Activated naive CD8-positive, alpha-beta T cell (primary cell): ENCODE measurements around the gene KCNMB2.

Source experiments
- H3K27ac Mint-ChIP-seq: one replicate; pipeline ENCODE4 v1.8.0; 2021; ENCODE audit warnings: mixed read lengths
- H3K27me3 Mint-ChIP-seq: one replicate; pipeline ENCODE4 v1.8.0; 2021; ENCODE audit warnings: mixed read lengths
- H3K36me3 Mint-ChIP-seq: one replicate; pipeline ENCODE4 v1.8.0; 2021; ENCODE audit warnings: mixed read lengths
- H3K4me1 Mint-ChIP-seq: one replicate; pipeline ENCODE4 v1.8.0; 2021; ENCODE audit warnings: low read depth, mixed read lengths
- H3K4me3 Mint-ChIP-seq: one replicate; pipeline ENCODE4 v1.8.0; 2021; ENCODE audit warnings: mild to moderate bottlenecking, mixed read lengths
- H3K9me3 Mint-ChIP-seq: one replicate; pipeline ENCODE4 v1.8.0; 2021; ENCODE audit warnings: low read depth, mixed read lengths

The KCNMB2 gene

DNA sequence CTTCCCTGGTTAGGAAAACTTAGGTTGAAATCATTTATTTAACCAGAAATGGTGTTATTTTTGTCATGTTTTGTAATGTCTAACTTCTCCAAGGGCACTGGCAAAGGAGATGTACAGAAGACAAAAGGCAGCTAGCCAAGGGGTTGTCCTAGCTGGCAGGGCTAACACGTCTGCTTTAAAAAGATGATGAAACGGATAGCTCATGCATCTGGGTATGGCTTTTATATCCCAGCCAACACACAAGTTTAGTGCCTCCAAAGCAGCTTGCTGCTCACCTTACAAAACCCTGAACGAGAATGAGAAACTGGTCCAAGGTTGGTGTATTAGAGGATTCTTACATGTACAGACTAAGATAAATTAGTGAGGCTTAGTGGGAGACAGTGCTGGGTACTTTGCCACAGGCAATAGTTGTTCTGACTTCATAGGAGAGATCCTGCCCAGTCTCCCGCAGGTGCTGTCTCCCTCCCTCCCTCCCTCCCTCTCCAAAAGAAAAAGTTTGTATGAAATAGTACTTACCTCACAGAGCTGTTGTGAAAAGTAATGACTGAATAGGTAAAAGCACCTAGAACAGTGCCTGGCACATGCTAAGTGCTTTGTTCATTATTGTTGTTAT, 47.8 kb downstream of the KCNMB2 start:
- H3K36me3 Mint-ChIP-seq, result no peaks in the 10 kb centered on the region
- H3K27ac Mint-ChIP-seq, result no peak overlapping the region
- peaks cover under 1% of the 10 kb centered on the region for H3K9me3 Mint-ChIP-seq
- H3K4me3 Mint-ChIP-seq, result no peak overlapping the region
- H3K4me1 Mint-ChIP-seq, result no peaks in the 10 kb centered on the region
- H3K27me3 Mint-ChIP-seq, result no peaks in the 10 kb centered on the region

DNA sequence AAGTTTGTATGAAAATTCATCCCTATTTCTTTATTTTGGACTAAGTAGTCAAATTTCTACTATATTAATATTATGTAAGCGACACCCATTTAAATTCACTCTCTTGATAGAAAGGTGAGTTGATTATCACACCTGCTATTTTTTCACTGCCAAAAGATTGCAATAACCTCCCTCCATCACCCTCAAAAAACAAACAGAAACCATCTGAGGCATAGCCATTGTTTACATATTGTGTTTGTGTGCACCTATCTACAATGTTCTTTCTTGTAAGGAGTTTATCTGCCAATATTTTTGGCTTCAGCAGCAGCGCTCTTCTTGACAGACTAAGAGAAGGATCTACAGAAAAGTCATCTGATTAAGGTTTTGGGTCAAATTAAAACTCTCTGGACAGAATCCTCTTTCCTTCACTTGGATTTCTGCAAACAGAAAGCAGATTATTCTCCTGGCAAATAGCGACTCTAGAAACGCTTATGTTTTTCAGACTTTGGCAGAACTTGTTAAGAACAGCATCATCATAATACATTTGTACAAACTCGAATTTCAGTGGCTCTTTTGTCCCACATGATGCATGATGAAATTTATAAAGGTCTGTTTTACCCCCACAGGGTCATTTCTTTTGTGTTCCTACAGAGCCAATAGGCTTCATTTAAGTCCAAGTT, 48.6 kb downstream of the KCNMB2 start:
- H3K4me1 Mint-ChIP-seq, result no peaks in the 10 kb centered on the region
- no peaks in the 10 kb centered on the region for H3K36me3 Mint-ChIP-seq
- no peak overlapping the region for H3K4me3 Mint-ChIP-seq
- H3K27me3 Mint-ChIP-seq, result no peaks in the 10 kb centered on the region
- no peak overlapping the region for H3K27ac Mint-ChIP-seq
- H3K9me3 Mint-ChIP-seq, result no peaks in the 10 kb centered on the region

- Mint-ChIP-seq H3K9me3 (no peaks in the 10 kb centered on the region), H3K27me3 (no peaks in the 10 kb centered on the region), H3K4me1 (no peaks in the 10 kb centered on the region), H3K36me3 (no peaks in the 10 kb centered on the region), H3K4me3 (no peak overlapping the region), H3K27ac (no peak overlapping the region)
Observed at GRCh38 chr3:178585454-178585853, 49.2 kb downstream of the KCNMB2 start.

DNA sequence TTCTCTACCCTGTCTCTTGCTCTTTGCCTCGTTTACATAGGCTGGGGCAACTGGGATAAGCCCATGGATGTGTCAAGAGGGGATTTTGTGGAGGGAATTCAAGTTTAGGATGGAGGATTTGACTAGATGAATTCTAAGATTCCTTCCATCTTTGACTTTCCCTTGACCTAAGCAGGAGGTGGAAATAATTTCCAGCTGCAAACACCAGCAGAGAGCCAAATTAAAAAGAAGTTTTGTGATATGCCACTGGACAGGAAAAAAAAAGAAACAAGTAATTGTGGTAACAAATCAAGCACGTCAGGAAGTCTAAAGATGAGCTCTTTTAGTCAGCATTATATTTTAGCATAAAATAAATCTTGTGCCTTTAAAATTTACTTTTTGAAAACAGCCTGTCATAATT, 49.8 kb downstream of the KCNMB2 start:
- no peaks in the 10 kb centered on the region for H3K9me3 Mint-ChIP-seq
- peaks cover 4% of the 10 kb centered on the region for H3K27me3 Mint-ChIP-seq
- no peaks in the 10 kb centered on the region for H3K36me3 Mint-ChIP-seq
- H3K27ac Mint-ChIP-seq, result no peak overlapping the region
- H3K4me1 Mint-ChIP-seq, result no peaks in the 10 kb centered on the region
- no peak overlapping the region for H3K4me3 Mint-ChIP-seq

- H3K27ac Mint-ChIP-seq, result no peak overlapping the region
- H3K27me3 Mint-ChIP-seq, result peaks cover 4% of the 10 kb centered on the region
- no peaks in the 10 kb centered on the region for H3K4me1 Mint-ChIP-seq
- no peaks in the 10 kb centered on the region for H3K36me3 Mint-ChIP-seq
- H3K4me3 Mint-ChIP-seq, result no peak overlapping the region
- no peaks in the 10 kb centered on the region for H3K9me3 Mint-ChIP-seq
Observed at GRCh38 chr3:178588628-178589027, 52.4 kb downstream of the KCNMB2 start.

- Mint-ChIP-seq H3K27me3 (peaks cover 11% of the 10 kb centered on the region), H3K27ac (no peak overlapping the region), H3K4me1 (no peaks in the 10 kb centered on the region), H3K4me3 (no peak overlapping the region), H3K9me3 (no peaks in the 10 kb centered on the region), H3K36me3 (no peaks in the 10 kb centered on the region)
Observed at GRCh38 chr3:178593786-178594185, 57.5 kb downstream of the KCNMB2 start.

GRCh38 chr3:178597371-178597770, 61.1 kb downstream of the KCNMB2 start:
- peaks cover 16% of the 10 kb centered on the region for H3K27me3 Mint-ChIP-seq
- H3K27ac Mint-ChIP-seq, result no peak overlapping the region
- H3K9me3 Mint-ChIP-seq, result no peaks in the 10 kb centered on the region
- no peaks in the 10 kb centered on the region for H3K4me1 Mint-ChIP-seq
- H3K36me3 Mint-ChIP-seq, result no peaks in the 10 kb centered on the region
- H3K4me3 Mint-ChIP-seq, result no peak overlapping the region

GRCh38 chr3:178602856-178603255, 66.6 kb downstream of the KCNMB2 start:
- H3K4me1 Mint-ChIP-seq, result no peaks in the 10 kb centered on the region
- H3K9me3 Mint-ChIP-seq, result no peaks in the 10 kb centered on the region
- no peaks in the 10 kb centered on the region for H3K36me3 Mint-ChIP-seq
- H3K27me3 Mint-ChIP-seq, result peaks cover 15% of the 10 kb centered on the region
- H3K27ac Mint-ChIP-seq, result no peak overlapping the region
- no peak overlapping the region for H3K4me3 Mint-ChIP-seq

- H3K9me3 Mint-ChIP-seq, result no peaks in the 10 kb centered on the region
- H3K27ac Mint-ChIP-seq, result no peak overlapping the region
- H3K4me1 Mint-ChIP-seq, result no peaks in the 10 kb centered on the region
- no peaks in the 10 kb centered on the region for H3K36me3 Mint-ChIP-seq
- no peak overlapping the region for H3K4me3 Mint-ChIP-seq
- H3K27me3 Mint-ChIP-seq, result peaks cover 15% of the 10 kb centered on the region
Observed at GRCh38 chr3:178603735-178604134, 67.5 kb downstream of the KCNMB2 start.

DNA sequence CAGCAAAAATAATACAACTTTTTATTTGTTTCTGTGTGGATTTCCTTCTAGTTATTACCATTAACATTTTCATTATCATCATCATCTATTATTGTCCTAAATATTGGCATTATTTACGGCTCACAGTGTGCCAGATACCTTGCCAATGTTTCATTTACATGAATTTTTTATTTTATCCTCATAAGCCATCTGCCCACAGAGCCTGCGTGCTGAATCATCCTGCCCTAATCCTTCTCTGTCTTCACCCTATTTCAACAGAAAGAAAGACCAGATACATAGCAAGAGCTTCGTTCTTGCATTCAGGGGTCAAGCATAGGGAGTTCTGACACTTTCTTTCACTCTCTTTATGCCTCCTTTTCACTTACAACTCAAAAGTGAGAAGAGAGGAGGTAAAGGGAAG, 82.0 kb downstream of the KCNMB2 start:
- no peaks in the 10 kb centered on the region for H3K4me1 Mint-ChIP-seq
- no peaks in the 10 kb centered on the region for H3K36me3 Mint-ChIP-seq
- no peak overlapping the region for H3K27ac Mint-ChIP-seq
- H3K4me3 Mint-ChIP-seq, result no peak overlapping the region
- no peaks in the 10 kb centered on the region for H3K9me3 Mint-ChIP-seq
- peaks cover 6% of the 10 kb centered on the region for H3K27me3 Mint-ChIP-seq

DNA sequence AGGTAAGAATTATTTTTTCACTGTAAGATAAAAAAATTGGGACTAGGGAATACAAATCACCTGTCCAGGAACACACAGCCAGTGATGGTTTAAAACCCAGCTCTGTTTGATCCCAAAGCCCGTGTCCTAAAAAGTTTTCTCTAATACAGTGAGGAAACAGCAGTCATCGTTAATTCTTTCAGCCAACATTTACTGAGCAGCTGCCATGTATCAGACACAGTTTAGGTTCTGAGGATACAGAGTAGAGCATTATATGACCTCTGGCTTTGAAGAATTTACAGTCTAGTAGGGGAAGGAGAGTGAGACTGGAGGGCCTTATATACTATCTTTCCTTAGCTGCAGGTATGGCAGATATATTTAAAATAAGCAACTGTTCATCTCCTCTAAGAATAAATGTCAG, 82.7 kb downstream of the KCNMB2 start:
- H3K27ac Mint-ChIP-seq, result no peak overlapping the region
- no peaks in the 10 kb centered on the region for H3K36me3 Mint-ChIP-seq
- H3K27me3 Mint-ChIP-seq, result peaks cover 4% of the 10 kb centered on the region
- H3K4me3 Mint-ChIP-seq, result no peak overlapping the region
- H3K9me3 Mint-ChIP-seq, result no peaks in the 10 kb centered on the region
- H3K4me1 Mint-ChIP-seq, result no peaks in the 10 kb centered on the region

DNA sequence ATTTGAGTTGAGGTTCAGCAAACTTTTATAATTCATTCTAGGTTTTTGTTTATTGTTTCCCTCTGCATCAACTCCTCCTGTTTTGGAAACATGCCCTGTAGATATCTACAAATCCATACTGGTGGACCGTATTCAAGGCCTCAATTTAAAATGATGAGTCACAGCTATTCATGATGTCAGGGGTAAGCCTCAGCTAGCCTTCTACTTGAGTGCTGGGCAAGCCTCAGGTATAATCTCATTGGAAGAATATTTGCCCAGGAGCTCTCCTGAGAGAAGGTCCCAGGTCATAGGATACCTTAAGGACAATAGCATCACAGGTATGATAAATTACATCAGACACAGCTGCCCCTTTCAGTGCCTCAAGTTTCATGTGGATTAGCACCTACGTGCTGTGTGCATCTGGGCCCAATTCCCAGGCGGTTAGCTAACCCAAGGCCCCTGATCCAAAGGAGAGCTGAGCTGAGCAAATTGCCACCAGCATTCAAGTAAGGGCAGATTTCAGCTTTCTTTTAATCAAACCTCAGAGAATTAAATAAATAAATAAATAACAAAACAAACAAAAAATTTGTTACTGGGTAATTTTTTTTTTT, 87.5 kb downstream of the KCNMB2 start:
- Mint-ChIP-seq H3K4me1 (no peaks in the 10 kb centered on the region), H3K9me3 (no peaks in the 10 kb centered on the region), H3K4me3 (no peak overlapping the region), H3K27ac (no peak overlapping the region), H3K36me3 (no peaks in the 10 kb centered on the region), H3K27me3 (peaks cover 2% of the 10 kb centered on the region)

DNA sequence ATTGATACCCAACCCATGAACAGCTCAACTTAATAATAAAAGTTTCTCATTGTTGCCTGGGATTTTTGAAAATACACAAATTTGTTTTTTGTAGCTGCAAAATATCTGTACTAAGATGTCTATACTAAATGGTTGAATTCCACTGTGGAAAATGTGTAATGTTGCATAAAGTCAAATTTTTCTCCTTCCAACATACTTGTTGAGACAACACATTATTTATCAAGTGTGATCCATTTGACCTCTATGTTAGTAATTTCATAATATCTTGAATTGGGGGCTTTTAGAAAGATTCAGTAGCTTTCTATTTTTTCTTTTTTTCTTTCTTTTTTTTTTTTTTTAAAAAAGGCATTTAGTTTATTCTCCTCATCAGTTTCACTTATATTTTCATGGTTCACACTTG, 88.0 kb downstream of the KCNMB2 start:
- H3K27me3 Mint-ChIP-seq, result peaks cover 2% of the 10 kb centered on the region
- no peaks in the 10 kb centered on the region for H3K4me1 Mint-ChIP-seq
- no peaks in the 10 kb centered on the region for H3K36me3 Mint-ChIP-seq
- H3K9me3 Mint-ChIP-seq, result no peaks in the 10 kb centered on the region
- no peak overlapping the region for H3K27ac Mint-ChIP-seq
- no peak overlapping the region for H3K4me3 Mint-ChIP-seq

GRCh38 chr3:178625053-178625600, 88.9 kb downstream of the KCNMB2 start:
- Mint-ChIP-seq H3K4me1 (no peaks in the 10 kb centered on the region), H3K4me3 (no peak overlapping the region), H3K27ac (no peak overlapping the region), H3K36me3 (no peaks in the 10 kb centered on the region), H3K9me3 (no peaks in the 10 kb centered on the region), H3K27me3 (peaks cover 2% of the 10 kb centered on the region)

DNA sequence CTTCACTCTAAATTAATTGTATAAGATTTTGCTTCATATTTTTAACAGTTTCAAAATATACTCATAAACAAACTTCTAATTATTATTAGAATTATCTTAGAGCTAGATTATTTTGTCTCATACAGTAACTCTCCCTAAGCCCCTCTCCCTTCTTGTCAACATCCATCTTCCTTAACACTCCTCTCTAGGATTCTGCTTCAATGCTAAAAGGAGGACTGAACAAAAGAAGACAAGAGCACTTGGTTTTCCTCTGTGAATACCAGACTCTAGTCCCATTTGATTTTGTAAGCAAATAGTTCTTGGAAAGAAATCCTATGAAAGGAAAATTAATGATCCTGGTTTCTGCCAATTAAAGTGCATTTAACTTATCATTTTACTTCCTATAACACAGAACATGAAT, 91.8 kb downstream of the KCNMB2 start:
- no peaks in the 10 kb centered on the region for H3K36me3 Mint-ChIP-seq

More for the DNA sequence above, 91.8 kb downstream of the KCNMB2 start:
- Mint-ChIP-seq H3K4me1 (no peaks in the 10 kb centered on the region), H3K27me3 (peaks cover 2% of the 10 kb centered on the region), H3K4me3 (no peak overlapping the region), H3K9me3 (peaks cover 6% of the 10 kb centered on the region), H3K27ac (no peak overlapping the region)
